Glutamatergic neuron (in vitro differentiated cells): ENCODE measurements around the gene LNPEP. TPM values are rescaled to one million over a fixed set of nuclear protein-coding genes. Genes with fewer than 3 reads are reported as not detected.

Experiments
- DNase-seq: peaks from one replicate; pipeline ENCODE4 v3.0.0; 2022
- H3K27ac Mint-ChIP-seq: one replicate; pipeline ENCODE4 v1.8.0; 2020; ENCODE audit warnings: mild to moderate bottlenecking, mixed read lengths, inconsistent platforms; ENCODE audit not compliant: unreplicated experiment
- H3K27me3 Mint-ChIP-seq: one replicate; pipeline ENCODE4 v1.8.0; 2020; ENCODE audit warnings: mild to moderate bottlenecking, moderate library complexity, mixed read lengths, inconsistent platforms; ENCODE audit not compliant: unreplicated experiment
- H3K36me3 Mint-ChIP-seq: one replicate; pipeline ENCODE4 v1.8.0; 2020; ENCODE audit warnings: mild to moderate bottlenecking, mixed read lengths, inconsistent platforms; ENCODE audit not compliant: unreplicated experiment
- H3K4me1 Mint-ChIP-seq: one replicate; pipeline ENCODE4 v1.8.0; 2020; ENCODE audit warnings: mild to moderate bottlenecking, low read depth, mixed read lengths, inconsistent platforms; ENCODE audit not compliant: unreplicated experiment
- H3K4me3 Mint-ChIP-seq: one replicate; pipeline ENCODE4 v1.8.0; 2020; ENCODE audit warnings: mild to moderate bottlenecking, mixed read lengths, inconsistent platforms; ENCODE audit not compliant: unreplicated experiment
- H3K9me3 Mint-ChIP-seq: one replicate; pipeline ENCODE4 v1.8.0; 2020; ENCODE audit warnings: mild to moderate bottlenecking, moderate library complexity, mixed read lengths, inconsistent platforms; ENCODE audit not compliant: unreplicated experiment
- CTCF ChIP-seq: fragments of 200-600 bp; sonication (generic); IDR thresholded peaks from one replicate; pipeline ENCODE4 v1.5.0; 2021; ENCODE audit not compliant: partially characterized antibody, unreplicated experiment
- total RNA-seq: library from RNA; stranded (reverse); fragmentation: NEBNext Ultra II Directional; extraction: Animal tissue kit (Norgen Biotek cat#: 25700); gene quantifications from one replicate; pipeline ENCODE4 v1.2.1, GENCODE V29; 2021; ENCODE audit not compliant: unreplicated experiment

LNPEP gene
- total RNA-seq, 1 donor from 2014 or later, result 9.3 TPM

DNA sequence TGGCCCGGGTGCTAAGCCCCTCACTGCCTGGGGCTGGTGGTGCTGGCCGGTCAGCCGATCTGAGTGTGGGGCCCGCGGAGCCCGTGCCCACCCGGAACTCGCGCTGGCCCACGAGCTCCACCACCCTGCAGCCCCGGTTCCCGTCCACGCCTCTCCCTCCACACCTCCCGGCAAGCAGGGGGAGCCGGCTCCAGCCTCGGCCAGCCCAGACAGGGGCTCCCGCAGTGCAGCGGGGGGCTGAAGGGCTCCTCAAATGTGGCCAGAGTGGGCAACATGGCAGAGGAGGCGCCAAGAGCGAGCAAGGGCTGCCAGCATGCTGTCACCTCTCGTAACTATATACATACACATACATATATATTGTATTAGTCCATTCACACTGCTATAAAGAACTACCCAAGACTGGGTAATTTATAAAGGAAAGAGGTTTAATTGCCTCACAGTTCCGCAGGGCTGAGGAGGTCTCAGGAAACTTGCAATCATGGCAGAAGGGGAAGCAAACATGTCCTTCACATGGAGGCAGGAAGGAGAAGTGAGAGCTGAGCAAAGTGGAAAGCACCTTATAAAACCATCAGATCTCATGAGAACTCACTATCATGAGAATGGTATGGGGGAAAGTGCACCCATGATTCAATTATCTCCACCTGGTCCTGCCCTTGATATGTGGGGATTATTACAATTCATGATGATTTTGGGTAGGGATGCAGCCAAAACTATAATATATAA lies 149.7 kb downstream of the LNPEP start:
- Mint-ChIP-seq H3K27ac (no peak overlapping the region), H3K4me1 (no peaks in the 10 kb centered on the region), H3K4me3 (no peak overlapping the region), H3K9me3 (peaks cover 2% of the 10 kb centered on the region), H3K36me3 (peaks cover 5% of the 10 kb centered on the region), H3K27me3 (no peaks in the 10 kb centered on the region)
- no peak for DNase-seq
- TF ChIP-seq CTCF, result no peak

Other genes with a start within 250 kb of the LNPEP start
- gene ERAP1, start 128.1 kb upstream of the LNPEP start, total RNA-seq, result 12.0 TPM
- gene ERAP2, start 59.6 kb upstream of the LNPEP start, total RNA-seq, result not detected
- gene LIX1, start 206.5 kb downstream of the LNPEP start, total RNA-seq, result not detected
- gene RIOK2, start 247.2 kb downstream of the LNPEP start, total RNA-seq, result 34.9 TPM